NB4 (cell line): ENCODE data around the gene GLRX3.
A peak's percentile ranks its signal among the peaks of the same experiment; 100 is the strongest.
"Not testable (repeated sequence)": the region's sequence is repeated elsewhere in the genome, so short reads cannot be mapped to it uniquely, and the experiment has no call there.

ENCODE experiments used
- DNase-seq: peaks from one replicate; pipeline ENCODE4 v3.0.0; 2010; ENCODE audit warnings: low read depth
- H3K4me3 ChIP-seq: one replicate; pipeline ENCODE4 v1.5.1; 2011; ENCODE audit warnings: mild to moderate bottlenecking, low read depth, low read length, moderate library complexity
- MAX ChIP-seq: IDR thresholded peaks from 2 replicates; pipeline ENCODE4 v1.6.1; 2011; ENCODE audit warnings: low read depth, low read length
- MYC ChIP-seq: IDR thresholded peaks from 2 replicates; pipeline ENCODE4 v1.6.1; 2011; ENCODE audit warnings: low read depth, low read length
- POLR2A ChIP-seq: IDR thresholded peaks from 2 replicates; pipeline ENCODE4 v1.6.1; 2011; ENCODE audit warnings: mild to moderate bottlenecking; ENCODE audit not compliant: insufficient read length; ENCODE audit errors: extremely low read depth
- TF ChIP-seq, protein P1 (sequence below): IDR thresholded peaks from one replicate; pipeline ENCODE4 v1.5.1; 2012; ENCODE audit warnings: low read depth, low read length

The GLRX3 gene

DNA sequence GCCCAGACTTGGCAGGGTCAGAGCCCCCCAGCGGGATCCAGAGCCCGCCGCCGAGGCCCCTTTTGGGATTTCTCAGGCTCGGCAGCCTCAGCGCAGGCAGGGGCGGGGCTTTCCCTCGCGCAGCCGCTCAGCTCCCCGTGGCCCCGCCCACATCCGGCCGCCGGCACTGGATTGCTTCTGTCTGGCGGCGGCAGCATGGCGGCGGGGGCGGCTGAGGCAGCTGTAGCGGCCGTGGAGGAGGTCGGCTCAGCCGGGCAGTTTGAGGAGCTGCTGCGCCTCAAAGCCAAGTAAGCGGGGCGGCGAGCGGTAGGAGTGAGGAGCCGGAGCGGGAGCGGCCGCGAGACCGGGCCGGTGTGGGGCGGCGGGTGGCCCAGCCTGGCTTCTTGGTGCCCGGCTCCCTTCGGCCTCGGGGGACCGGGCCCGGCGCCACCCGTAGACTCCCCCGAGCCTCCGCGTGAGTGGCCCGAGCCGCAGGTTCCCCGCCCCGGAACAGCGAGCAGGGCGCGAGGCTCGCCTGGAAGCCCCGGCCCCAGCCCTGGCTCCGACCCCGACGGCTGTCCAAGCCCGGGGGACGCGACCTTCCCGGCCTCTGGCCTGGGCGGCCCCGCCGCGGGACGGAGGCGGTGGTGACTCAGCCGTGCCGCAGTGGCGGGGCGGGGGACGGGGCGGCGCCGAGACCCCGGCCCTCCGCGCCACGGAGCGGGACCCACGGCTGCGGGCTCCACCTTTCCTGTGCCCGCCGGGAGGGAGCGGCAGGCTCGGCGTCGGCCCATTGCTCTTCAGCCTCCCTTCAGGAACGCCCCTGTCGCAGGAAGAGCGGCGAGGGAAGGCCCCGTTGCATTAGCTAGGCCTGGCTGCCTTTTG lies at the start of gene GLRX3:
Gene GLRX3 (plus strand): TSS at position 166 of the 864 bp plus-strand sequence. CDS start 30 bp downstream, at position 196.
- peak within 1 kb of the TSS; percentile 98 for H3K4me3 ChIP-seq
- TF ChIP-seq MAX (peak; percentile 74), POLR2A (peak; percentile 79), MYC (peak; percentile 76)
- TF ChIP-seq, protein P1, sequence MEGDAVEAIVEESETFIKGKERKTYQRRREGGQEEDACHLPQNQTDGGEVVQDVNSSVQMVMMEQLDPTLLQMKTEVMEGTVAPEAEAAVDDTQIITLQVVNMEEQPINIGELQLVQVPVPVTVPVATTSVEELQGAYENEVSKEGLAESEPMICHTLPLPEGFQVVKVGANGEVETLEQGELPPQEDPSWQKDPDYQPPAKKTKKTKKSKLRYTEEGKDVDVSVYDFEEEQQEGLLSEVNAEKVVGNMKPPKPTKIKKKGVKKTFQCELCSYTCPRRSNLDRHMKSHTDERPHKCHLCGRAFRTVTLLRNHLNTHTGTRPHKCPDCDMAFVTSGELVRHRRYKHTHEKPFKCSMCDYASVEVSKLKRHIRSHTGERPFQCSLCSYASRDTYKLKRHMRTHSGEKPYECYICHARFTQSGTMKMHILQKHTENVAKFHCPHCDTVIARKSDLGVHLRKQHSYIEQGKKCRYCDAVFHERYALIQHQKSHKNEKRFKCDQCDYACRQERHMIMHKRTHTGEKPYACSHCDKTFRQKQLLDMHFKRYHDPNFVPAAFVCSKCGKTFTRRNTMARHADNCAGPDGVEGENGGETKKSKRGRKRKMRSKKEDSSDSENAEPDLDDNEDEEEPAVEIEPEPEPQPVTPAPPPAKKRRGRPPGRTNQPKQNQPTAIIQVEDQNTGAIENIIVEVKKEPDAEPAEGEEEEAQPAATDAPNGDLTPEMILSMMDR = no peak
- peak; percentile 92 for DNase-seq

DNA sequence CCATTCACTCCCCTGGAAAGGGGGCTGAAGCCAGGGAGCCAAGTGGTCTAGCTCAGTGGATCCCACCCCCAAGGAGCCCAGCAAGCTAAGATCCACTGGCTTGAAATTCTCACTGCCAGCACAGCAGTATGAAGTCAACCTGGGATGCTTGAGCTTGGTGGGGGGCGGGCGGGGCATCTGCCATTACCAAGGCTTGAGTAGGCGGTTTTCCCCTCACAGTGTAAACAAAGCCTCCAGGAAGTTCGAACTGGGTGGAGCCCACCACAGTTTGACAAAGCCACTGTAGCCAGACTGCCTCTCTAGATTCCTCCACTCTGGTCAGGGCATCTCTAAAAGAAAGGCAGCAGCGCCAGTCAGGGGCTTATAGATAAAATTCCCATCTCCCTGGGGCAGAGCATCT lies 45.6 kb upstream of the GLRX3 start:
- not testable (repeated sequence) for DNase-seq, H3K4me3 ChIP-seq

GRCh38 chr10:130099344-130099743 lies 36.8 kb upstream of the GLRX3 start:
- no peak for TF ChIP-seq MAX
- TF ChIP-seq, protein P1 = no peak
- no peak for TF ChIP-seq MYC
- no peak for TF ChIP-seq POLR2A

DNA sequence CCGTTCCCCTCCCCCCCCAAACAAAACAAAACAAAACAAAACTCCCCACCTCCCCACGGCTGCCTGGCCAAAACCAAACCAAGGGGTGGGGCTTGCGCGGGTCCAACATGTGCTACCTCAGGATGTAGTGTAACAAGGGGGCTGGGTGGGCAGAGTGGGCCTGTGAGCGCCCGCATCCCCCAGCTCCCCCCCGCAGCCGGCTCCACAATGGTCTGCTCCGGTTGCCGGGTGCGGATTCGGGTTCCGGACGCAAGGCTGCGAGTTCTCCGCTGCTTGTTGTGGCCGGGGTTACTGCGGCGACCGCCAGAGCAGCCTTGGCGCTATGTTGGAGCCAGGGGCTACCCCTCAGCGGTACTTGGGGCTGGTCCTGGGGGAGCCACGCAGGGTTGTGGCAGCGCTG lies 30.5 kb upstream of the GLRX3 start:
- H3K4me3 ChIP-seq = no peak overlapping the region
- TF ChIP-seq POLR2A = no peak
- TF ChIP-seq, protein P1 = no peak
- no peak for TF ChIP-seq MYC
- no peak for TF ChIP-seq MAX
- no peak for DNase-seq

More at GRCh38 chr10:130099344-130099743, 36.8 kb upstream of the GLRX3 start:
- no peak overlapping the region for H3K4me3 ChIP-seq
- DNase-seq = no peak

GRCh38 chr10:130108146-130108545 lies 28.0 kb upstream of the GLRX3 start:
- H3K4me3 ChIP-seq = not testable (repeated sequence)

GRCh38 chr10:130108934-130109604 lies 27.1 kb upstream of the GLRX3 start:
- peak overlapping the region; percentile 82 for H3K4me3 ChIP-seq
- TF ChIP-seq, protein P1 = no peak
- TF ChIP-seq MYC (no peak), POLR2A (no peak), MAX (no peak)
- DNase-seq = peak; percentile 36

More at GRCh38 chr10:130108146-130108545, 28.0 kb upstream of the GLRX3 start:
- DNase-seq = not testable (repeated sequence)
